Measurements from ENCODE around the gene SERPINA9. TPM values are rescaled to one million over a fixed set of nuclear protein-coding genes. Genes with fewer than 3 reads are reported as not detected.

SERPINA9 gene
- total RNA-seq, 1 donor from 2014 or later, result not detected

DNA sequence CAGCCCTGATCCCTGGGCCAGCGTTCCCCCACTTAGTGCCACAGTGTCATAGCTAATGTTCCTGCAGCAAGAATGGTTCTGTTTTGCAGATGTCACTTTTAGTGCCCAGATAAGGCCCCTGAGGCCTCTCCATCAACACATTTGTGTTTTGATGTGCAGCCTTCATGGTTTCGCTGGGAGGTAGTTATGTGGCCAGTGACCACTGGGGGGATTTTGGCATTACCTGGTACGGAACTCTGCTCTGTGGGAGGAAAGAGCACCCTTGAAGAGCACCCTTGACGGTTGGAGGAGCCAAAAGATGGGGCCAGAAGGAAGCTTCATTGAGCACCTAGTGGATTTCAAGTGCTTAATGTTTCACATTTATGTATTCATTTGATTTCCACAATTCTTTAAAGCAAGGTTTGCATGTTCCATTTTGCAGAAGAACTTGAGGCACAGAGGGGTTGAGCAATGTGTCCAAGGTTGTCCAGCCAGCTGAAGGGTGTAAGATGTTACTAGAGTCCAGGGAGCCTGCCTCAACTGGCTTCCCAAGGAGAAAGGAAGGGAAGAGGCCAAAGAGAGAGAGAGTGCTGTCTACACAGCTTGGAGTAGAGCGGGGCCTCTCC is 36.4 kb downstream of the SERPINA9 start:
- Mint-ChIP-seq H3K9me3 (peaks cover 11% of the 10 kb centered on the region), H3K27ac (ENCODE audit: unreplicated experiment) (no peak overlapping the region), H3K36me3 (ENCODE audit: low read depth) (no peaks in the 10 kb centered on the region), H3K4me3 (no peak overlapping the region), H3K27me3 (ENCODE audit: low read depth) (peaks cover 23% of the 10 kb centered on the region), H3K4me1 (no peaks in the 10 kb centered on the region)
- DNase-seq (ENCODE audit: low read depth, low spot score), result no peak
- no peak for TF ChIP-seq CTCF (conservative IDR thresholded peaks at IDR 0.05)

GRCh38 chr14:94428610-94429009 is 47.4 kb downstream of the SERPINA9 start:
- peaks cover 3% of the 10 kb centered on the region for H3K36me3 Mint-ChIP-seq (ENCODE audit: low read depth)
- no peak for TF ChIP-seq CTCF (conservative IDR thresholded peaks at IDR 0.05)
- peaks cover 4% of the 10 kb centered on the region for H3K9me3 Mint-ChIP-seq
- no peaks in the 10 kb centered on the region for H3K4me1 Mint-ChIP-seq
- H3K4me3 Mint-ChIP-seq, result no peak overlapping the region
- no peak for DNase-seq (ENCODE audit: low read depth, low spot score)
- no peak overlapping the region for H3K27ac Mint-ChIP-seq (ENCODE audit: unreplicated experiment)
- H3K27me3 Mint-ChIP-seq (ENCODE audit: low read depth), result peaks cover 25% of the 10 kb centered on the region

- Mint-ChIP-seq H3K4me1 (peaks cover 3% of the 10 kb centered on the region), H3K27ac (ENCODE audit: unreplicated experiment) (no peak overlapping the region), H3K9me3 (peaks cover 4% of the 10 kb centered on the region), H3K27me3 (ENCODE audit: low read depth) (peaks cover 25% of the 10 kb centered on the region), H3K4me3 (no peak overlapping the region), H3K36me3 (ENCODE audit: low read depth) (peaks cover 3% of the 10 kb centered on the region)
- DNase-seq (ENCODE audit: low read depth, low spot score), result no peak
- TF ChIP-seq CTCF (conservative IDR thresholded peaks at IDR 0.05), result no peak
These were observed 48.9 kb downstream of the SERPINA9 start for GRCh38 chr14:94427016-94427613.

DNA sequence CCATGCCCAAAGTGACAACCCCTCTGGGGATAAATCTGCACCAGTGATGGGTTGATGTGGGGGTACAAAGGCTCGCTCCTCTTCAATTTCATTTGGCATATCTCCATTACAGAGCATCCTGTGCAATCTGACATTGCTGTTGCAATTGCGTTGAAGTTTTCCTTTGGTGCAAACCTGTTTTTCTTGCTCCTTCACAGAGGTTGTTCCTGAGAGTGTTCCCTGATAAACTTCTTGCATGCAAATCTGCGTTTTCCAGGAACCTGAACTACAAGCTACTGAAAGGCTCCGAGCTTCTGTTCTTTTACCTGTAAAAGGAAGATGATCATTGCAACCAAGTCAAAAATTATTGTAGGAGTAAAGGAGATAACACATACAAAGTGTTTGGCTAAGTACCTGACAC is 49.5 kb downstream of the SERPINA9 start:
- Mint-ChIP-seq H3K27me3 (ENCODE audit: low read depth) (peaks cover 21% of the 10 kb centered on the region), H3K9me3 (peaks cover 4% of the 10 kb centered on the region), H3K27ac (ENCODE audit: unreplicated experiment) (no peak overlapping the region), H3K4me3 (no peak overlapping the region), H3K4me1 (peaks cover 3% of the 10 kb centered on the region), H3K36me3 (ENCODE audit: low read depth) (peaks cover 3% of the 10 kb centered on the region)
- TF ChIP-seq CTCF (conservative IDR thresholded peaks at IDR 0.05), result no peak
- DNase-seq (ENCODE audit: low read depth, low spot score), result no peak

GRCh38 chr14:94424371-94424770 is 51.6 kb downstream of the SERPINA9 start:
- DNase-seq (ENCODE audit: low read depth, low spot score), result no peak

More at GRCh38 chr14:94424371-94424770, 51.6 kb downstream of the SERPINA9 start:
- Mint-ChIP-seq H3K9me3 (peaks cover 3% of the 10 kb centered on the region), H3K4me1 (peaks cover 3% of the 10 kb centered on the region), H3K27me3 (ENCODE audit: low read depth) (peaks cover 24% of the 10 kb centered on the region), H3K27ac (ENCODE audit: unreplicated experiment) (peak overlapping the region; percentile 37), H3K4me3 (no peak overlapping the region), H3K36me3 (ENCODE audit: low read depth) (no peaks in the 10 kb centered on the region)
- no peak for TF ChIP-seq CTCF (conservative IDR thresholded peaks at IDR 0.05)
